Measurements from ENCODE around the gene DDHD1. TPM values are rescaled to one million over a fixed set of nuclear protein-coding genes. Genes with fewer than 3 reads are reported as not detected.
"Not testable (repeated sequence)": the region's sequence is repeated elsewhere in the genome, so short reads cannot be mapped to it uniquely, and the experiment has no call there.

DDHD1 gene
- total RNA-seq, 2 donors from 2014 or later = 77.1 to 80.4 TPM

DNA sequence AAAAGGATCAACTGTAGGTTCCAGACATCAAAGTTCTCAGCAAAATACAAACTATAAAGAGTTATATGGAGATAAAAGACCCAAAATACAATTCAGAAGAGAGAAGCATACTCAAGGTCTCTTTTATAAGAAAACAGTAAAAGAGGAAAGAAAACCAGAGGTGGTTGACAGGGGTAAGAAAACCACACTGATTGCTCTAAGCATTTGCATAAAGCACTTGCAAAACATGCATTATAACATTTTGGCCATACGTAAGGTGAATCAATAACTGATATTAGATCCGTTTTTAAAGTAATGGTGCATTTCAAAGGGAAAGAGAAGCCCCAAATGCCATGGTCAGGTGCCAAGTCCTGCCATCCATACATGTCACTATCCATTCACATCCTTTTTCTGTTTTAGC, 5.9 kb downstream of the DDHD1 start:
- Mint-ChIP-seq H3K36me3 (ENCODE audit: low read depth) (peaks cover 10% of the 10 kb centered on the region), H3K4me1 (peaks cover 39% of the 10 kb centered on the region), H3K27ac (peak overlapping the region; percentile 98), H3K4me3 (no peak overlapping the region), H3K27me3 (no peaks in the 10 kb centered on the region)
- DNase-seq (no peak), ATAC-seq (no peak)
- H3K9me3 ChIP-seq (ENCODE audit: control insufficient read depth, low read length, poor library complexity, severe bottlenecking) = no peaks in the 10 kb centered on the region

- H3K4me1 Mint-ChIP-seq = peaks cover 34% of the 10 kb centered on the region
- peak overlapping the region; percentile 98 for H3K27ac Mint-ChIP-seq
- ATAC-seq (no peak), DNase-seq (no peak)
- no peaks in the 10 kb centered on the region for H3K9me3 ChIP-seq (ENCODE audit: control insufficient read depth, low read length, poor library complexity, severe bottlenecking)
- peaks cover 8% of the 10 kb centered on the region for H3K36me3 Mint-ChIP-seq (ENCODE audit: low read depth)
- no peak overlapping the region for H3K4me3 Mint-ChIP-seq
- no peaks in the 10 kb centered on the region for H3K27me3 Mint-ChIP-seq
These were observed 6.4 kb downstream of the DDHD1 start for GRCh38 chr14:53146739-53147138.

GRCh38 chr14:53144244-53144643, 8.9 kb downstream of the DDHD1 start:
- H3K9me3 ChIP-seq (ENCODE audit: control insufficient read depth, low read length, poor library complexity, severe bottlenecking) = peaks cover 4% of the 10 kb centered on the region
- DNase-seq (no peak), ATAC-seq (no peak)
- no peaks in the 10 kb centered on the region for H3K27me3 Mint-ChIP-seq
- no peak overlapping the region for H3K4me3 Mint-ChIP-seq
- peaks cover 14% of the 10 kb centered on the region for H3K4me1 Mint-ChIP-seq
- H3K36me3 Mint-ChIP-seq (ENCODE audit: low read depth) = peaks cover 4% of the 10 kb centered on the region
- no peak overlapping the region for H3K27ac Mint-ChIP-seq

DNA sequence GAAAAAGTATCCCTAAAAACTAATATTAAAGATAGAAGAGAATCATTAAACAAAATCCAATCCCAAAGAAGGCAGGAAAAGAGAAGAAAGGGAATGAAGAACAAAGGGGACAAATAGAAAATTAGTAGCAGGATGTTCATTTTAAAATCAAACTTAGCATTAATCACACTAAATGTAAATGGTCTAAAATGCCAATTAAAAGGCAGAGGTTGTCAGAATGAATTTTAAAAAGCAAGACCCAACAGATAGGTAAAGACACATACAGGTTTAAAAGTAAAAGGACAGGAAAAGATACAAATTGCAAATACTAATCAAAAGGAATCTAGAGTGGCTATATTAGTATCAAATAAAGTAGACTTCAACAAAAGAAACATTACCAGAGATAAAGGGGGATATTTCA, 12.5 kb downstream of the DDHD1 start:
- Mint-ChIP-seq H3K27ac (no peak overlapping the region), H3K36me3 (ENCODE audit: low read depth) (peaks cover 7% of the 10 kb centered on the region), H3K27me3 (no peaks in the 10 kb centered on the region), H3K4me1 (peaks cover 12% of the 10 kb centered on the region), H3K4me3 (no peak overlapping the region)
- no peak for ATAC-seq
- H3K9me3 ChIP-seq (ENCODE audit: control insufficient read depth, low read length, poor library complexity, severe bottlenecking) = peaks cover 8% of the 10 kb centered on the region
- DNase-seq = no peak

DNA sequence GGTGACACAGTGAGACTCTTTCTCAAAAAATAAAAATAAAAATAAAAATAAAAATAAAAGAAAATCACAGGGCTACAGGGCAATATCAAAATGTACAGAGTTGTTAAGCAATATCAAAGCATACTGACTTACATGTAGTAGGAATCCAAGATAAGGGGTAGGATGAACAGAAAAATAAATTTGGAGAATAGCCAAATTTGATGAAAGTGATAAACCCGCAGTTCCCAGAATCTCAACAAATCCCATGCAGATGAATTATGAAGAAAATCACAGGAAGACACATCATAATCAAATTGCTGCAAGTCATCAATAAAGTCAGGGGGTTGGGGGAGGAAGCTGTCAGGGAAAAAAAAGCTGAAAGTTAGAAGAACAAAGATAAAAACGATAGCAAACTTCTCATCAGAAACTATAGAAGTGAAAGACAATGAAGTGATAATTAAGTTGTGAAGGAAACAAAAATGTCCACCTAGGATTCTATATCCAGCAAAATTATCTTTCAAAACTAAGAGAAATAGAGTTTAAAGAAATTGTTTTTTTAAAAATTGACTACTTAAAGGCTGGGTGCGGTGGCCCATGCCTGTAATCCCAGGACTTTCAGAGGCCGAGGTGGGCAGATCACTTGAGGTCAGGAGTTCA, 15.4 kb downstream of the DDHD1 start:
- Mint-ChIP-seq H3K4me3 (no peak overlapping the region), H3K36me3 (ENCODE audit: low read depth) (peaks cover 9% of the 10 kb centered on the region), H3K27ac (no peak overlapping the region)

DNA sequence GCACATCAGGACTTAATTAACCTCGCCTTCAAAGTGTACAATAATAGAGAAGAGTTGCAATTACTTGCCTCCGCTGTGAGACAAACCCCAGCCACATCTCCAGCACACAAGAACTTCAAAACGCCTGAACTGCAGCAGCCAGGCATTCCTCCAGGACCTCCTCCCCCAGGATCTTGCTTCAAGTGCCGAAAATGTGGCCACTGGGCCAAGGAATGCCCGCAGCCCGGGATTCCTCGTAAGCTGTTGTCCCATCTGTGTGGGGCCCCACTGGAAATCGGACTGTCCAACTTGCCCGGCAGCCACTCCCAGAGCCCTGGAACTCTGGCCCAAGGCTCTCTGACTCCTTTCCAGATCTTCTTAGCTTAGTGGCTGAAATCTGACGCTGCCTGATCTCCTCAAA, 22.6 kb downstream of the DDHD1 start:
- peaks cover 21% of the 10 kb centered on the region for H3K4me1 Mint-ChIP-seq
- not testable (repeated sequence) for H3K27me3 Mint-ChIP-seq; H3K9me3 ChIP-seq (ENCODE audit: control insufficient read depth, low read length, poor library complexity, severe bottlenecking); H3K4me3 Mint-ChIP-seq; ATAC-seq; H3K27ac Mint-ChIP-seq; DNase-seq; H3K36me3 Mint-ChIP-seq (ENCODE audit: low read depth)

More for the DNA sequence above, 15.4 kb downstream of the DDHD1 start:
- DNase-seq (no peak), ATAC-seq (no peak)
- H3K9me3 ChIP-seq (ENCODE audit: control insufficient read depth, low read length, poor library complexity, severe bottlenecking) = peaks cover 8% of the 10 kb centered on the region
- H3K27me3 Mint-ChIP-seq = no peaks in the 10 kb centered on the region
- H3K4me1 Mint-ChIP-seq = peaks cover 19% of the 10 kb centered on the region

DNA sequence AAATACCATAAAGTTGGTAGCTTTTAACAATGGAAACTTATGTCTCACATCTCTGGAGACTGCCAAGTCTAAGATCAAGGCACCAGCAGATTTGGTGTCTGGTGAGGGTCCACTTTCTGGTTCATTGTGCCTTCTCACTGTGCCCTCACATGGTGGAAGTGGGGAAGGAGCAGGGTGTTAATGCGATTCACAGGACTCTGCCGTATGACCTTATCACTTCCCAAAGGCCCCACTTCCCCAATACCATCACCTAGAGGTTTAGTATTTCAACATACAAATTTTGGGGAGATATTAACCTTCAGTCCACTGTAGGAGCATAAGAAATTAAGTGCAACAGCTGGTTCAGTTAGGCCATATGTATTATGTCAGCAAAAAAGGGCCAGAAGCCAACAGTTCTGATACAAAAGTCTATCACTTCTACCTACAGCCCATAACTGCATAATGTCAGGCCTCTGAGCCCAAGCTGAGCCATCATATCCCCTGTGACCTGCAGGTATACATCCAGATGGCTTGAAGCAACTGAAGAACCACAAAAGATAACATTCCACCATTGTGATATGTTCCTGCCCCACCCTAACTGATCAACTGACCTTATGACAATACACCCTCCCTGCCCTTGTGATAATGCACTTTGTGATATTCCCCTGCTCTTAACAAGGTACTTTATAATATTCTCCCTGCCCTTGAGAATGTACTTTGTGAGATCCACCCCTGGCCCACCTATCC, 24.7 kb downstream of the DDHD1 start:
- H3K4me3 Mint-ChIP-seq = no peak overlapping the region
- peak overlapping the region; percentile 21 for H3K27ac Mint-ChIP-seq
- no peaks in the 10 kb centered on the region for H3K36me3 Mint-ChIP-seq (ENCODE audit: low read depth)
- no peaks in the 10 kb centered on the region for H3K9me3 ChIP-seq (ENCODE audit: control insufficient read depth, low read length, poor library complexity, severe bottlenecking)
- H3K27me3 Mint-ChIP-seq = no peaks in the 10 kb centered on the region
- peaks cover 18% of the 10 kb centered on the region for H3K4me1 Mint-ChIP-seq
- DNase-seq (no peak), ATAC-seq (no peak)

GRCh38 chr14:53127832-53128231, 25.3 kb downstream of the DDHD1 start:
- H3K27ac Mint-ChIP-seq = peak overlapping the region; percentile 75
- no peaks in the 10 kb centered on the region for H3K9me3 ChIP-seq (ENCODE audit: control insufficient read depth, low read length, poor library complexity, severe bottlenecking)
- no peak for DNase-seq
- peaks cover 21% of the 10 kb centered on the region for H3K4me1 Mint-ChIP-seq
- H3K27me3 Mint-ChIP-seq = no peaks in the 10 kb centered on the region
- peak; percentile 55 for ATAC-seq
- no peaks in the 10 kb centered on the region for H3K36me3 Mint-ChIP-seq (ENCODE audit: low read depth)
- no peak overlapping the region for H3K4me3 Mint-ChIP-seq

DNA sequence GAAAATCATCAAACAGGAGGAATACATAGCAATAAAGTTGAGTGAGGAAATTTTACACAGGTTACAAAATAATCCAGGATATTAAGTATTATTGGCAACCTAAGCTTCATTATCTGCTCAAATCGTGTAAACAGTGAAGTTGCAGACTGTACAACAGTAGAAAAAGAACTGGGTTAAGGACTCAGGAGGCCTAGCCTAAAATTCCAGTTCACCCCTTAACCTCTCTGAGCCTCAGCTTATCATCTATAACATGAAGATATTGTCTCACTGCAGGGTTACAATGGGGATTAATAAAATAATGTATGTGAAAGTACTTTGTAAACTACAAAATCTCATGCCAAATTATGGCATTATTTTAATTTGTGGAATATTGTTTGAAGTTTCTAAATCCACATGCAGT, 26.0 kb downstream of the DDHD1 start:
- no peaks in the 10 kb centered on the region for H3K9me3 ChIP-seq (ENCODE audit: control insufficient read depth, low read length, poor library complexity, severe bottlenecking)
- DNase-seq (no peak), ATAC-seq (no peak)
- H3K27ac Mint-ChIP-seq = peak overlapping the region; percentile 75
- no peaks in the 10 kb centered on the region for H3K36me3 Mint-ChIP-seq (ENCODE audit: low read depth)
- H3K27me3 Mint-ChIP-seq = no peaks in the 10 kb centered on the region
- H3K4me3 Mint-ChIP-seq = peak overlapping the region; percentile 61
- peaks cover 21% of the 10 kb centered on the region for H3K4me1 Mint-ChIP-seq

DNA sequence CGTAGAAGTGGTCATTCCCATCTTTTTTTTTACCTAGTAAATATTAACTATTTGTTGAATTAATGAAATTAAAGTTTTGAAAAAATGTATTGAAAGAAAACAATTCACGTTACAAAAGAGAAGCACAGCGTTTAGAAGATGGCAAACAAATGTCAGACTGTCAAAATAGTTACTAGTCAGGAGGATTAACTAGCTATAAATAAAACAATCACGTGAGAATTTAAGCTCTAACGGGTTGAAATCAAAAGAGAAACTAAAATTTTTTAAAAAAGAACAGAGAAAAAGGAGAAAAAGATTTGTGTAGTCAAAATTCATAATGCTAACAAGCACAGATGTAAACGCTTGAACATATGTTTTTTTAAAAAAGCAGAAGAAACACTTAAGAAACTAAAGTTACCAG, 26.4 kb downstream of the DDHD1 start:
- Mint-ChIP-seq H3K27me3 (no peaks in the 10 kb centered on the region), H3K27ac (peak overlapping the region; percentile 75), H3K4me3 (peak overlapping the region; percentile 61), H3K4me1 (peaks cover 21% of the 10 kb centered on the region), H3K36me3 (ENCODE audit: low read depth) (no peaks in the 10 kb centered on the region)
- DNase-seq = no peak
- no peaks in the 10 kb centered on the region for H3K9me3 ChIP-seq (ENCODE audit: control insufficient read depth, low read length, poor library complexity, severe bottlenecking)
- no peak for ATAC-seq

GRCh38 chr14:53124786-53125185, 28.3 kb downstream of the DDHD1 start:
- DNase-seq (no peak), ATAC-seq (no peak)
- Mint-ChIP-seq H3K27me3 (no peaks in the 10 kb centered on the region), H3K36me3 (ENCODE audit: low read depth) (no peaks in the 10 kb centered on the region), H3K4me3 (no peak overlapping the region), H3K27ac (no peak overlapping the region), H3K4me1 (peaks cover 21% of the 10 kb centered on the region)
- H3K9me3 ChIP-seq (ENCODE audit: control insufficient read depth, low read length, poor library complexity, severe bottlenecking) = no peaks in the 10 kb centered on the region

- not testable (repeated sequence) for H3K27ac Mint-ChIP-seq; ATAC-seq; H3K36me3 Mint-ChIP-seq (ENCODE audit: low read depth); H3K4me3 Mint-ChIP-seq; DNase-seq; H3K27me3 Mint-ChIP-seq; H3K9me3 ChIP-seq (ENCODE audit: control insufficient read depth, low read length, poor library complexity, severe bottlenecking)
- H3K4me1 Mint-ChIP-seq = peaks cover 21% of the 10 kb centered on the region
These were observed 31.7 kb downstream of the DDHD1 start for GRCh38 chr14:53121419-53121818.

- H3K27me3 Mint-ChIP-seq; H3K4me3 Mint-ChIP-seq; ATAC-seq; H3K36me3 Mint-ChIP-seq (ENCODE audit: low read depth); H3K9me3 ChIP-seq (ENCODE audit: control insufficient read depth, low read length, poor library complexity, severe bottlenecking); DNase-seq: not testable (repeated sequence)
- Mint-ChIP-seq H3K27ac (peak overlapping the region; percentile 54), H3K4me1 (peaks cover 20% of the 10 kb centered on the region)
These were observed 35.6 kb downstream of the DDHD1 start for GRCh38 chr14:53117479-53117878.

GRCh38 chr14:53113989-53114388, 39.1 kb downstream of the DDHD1 start:
- no peak for ATAC-seq
- H3K27me3 Mint-ChIP-seq = no peaks in the 10 kb centered on the region
- H3K36me3 Mint-ChIP-seq (ENCODE audit: low read depth) = no peaks in the 10 kb centered on the region
- no peak for DNase-seq
- H3K4me3 Mint-ChIP-seq = no peak overlapping the region
- no peak overlapping the region for H3K27ac Mint-ChIP-seq
- H3K9me3 ChIP-seq (ENCODE audit: control insufficient read depth, low read length, poor library complexity, severe bottlenecking) = no peaks in the 10 kb centered on the region
- peaks cover 20% of the 10 kb centered on the region for H3K4me1 Mint-ChIP-seq
